Nucleus accumbens (tissue), 56 donors: ENCODE results near the gene SORCS3.

Experiments used
- DNase-seq, 56 donors: peaks; one replicate each; lab custom pipeline; 2025; lab: John Stamatoyannopoulos, UW

SORCS3 gene

GRCh38 chr10:105280895-105281294 lies 639.8 kb downstream of the SORCS3 start:
- no peak for DNase-seq

- DNase-seq = no peak
These were observed 643.6 kb downstream of the SORCS3 start for GRCh38 chr10:105284476-105285215.

GRCh38 chr10:105288026-105288425 lies 646.9 kb downstream of the SORCS3 start:
- no peak for DNase-seq

- no peak for DNase-seq
These were observed 647.5 kb downstream of the SORCS3 start for GRCh38 chr10:105288613-105289012.

- DNase-seq = no peak
These were observed 650.5 kb downstream of the SORCS3 start for GRCh38 chr10:105291571-105291970.

- DNase-seq = no peak
These were observed 651.1 kb downstream of the SORCS3 start for GRCh38 chr10:105292236-105292635.
